H1 (cell line): ENCODE measurements around the gene KCNA10. TPM values are rescaled to one million over a fixed set of nuclear protein-coding genes. Genes with fewer than 3 reads are reported as not detected.

Source experiments
- BCL11A ChIP-seq, 2 experiments: IDR thresholded peaks; one replicate each; pipeline ENCODE4 v1.6.1; 2011; ENCODE audit warnings: low read depth in 2 of 2, low read length in 2 of 2, mild to moderate bottlenecking in 2 of 2
- EZH2 ChIP-seq: fragments of 200-600 bp; sonication (generic); IDR thresholded peaks from 2 replicates; pipeline ENCODE4 v1.7.1; 2012; ENCODE audit warnings: low read depth, mild to moderate bottlenecking, moderate library complexity, low read length, inconsistent platforms; ENCODE audit not compliant: severe bottlenecking
- NANOG ChIP-seq: IDR thresholded peaks from 2 replicates; pipeline ENCODE4 v1.6.1; 2011; ENCODE audit warnings: low read length, low read depth, mild to moderate bottlenecking, inconsistent platforms; ENCODE audit not compliant: insufficient read depth, poor library complexity, severe bottlenecking
- SIN3A ChIP-seq, 2 experiments: IDR thresholded peaks in 1 of 2; conservative IDR thresholded peaks in 1 of 2; 2 replicates each; pipeline ENCODE4 v1.6.1; 2011 to 2012; ENCODE audit warnings: low read length in 2 of 2, improper control_type of control experiment in 1 of 2, low read depth in 1 of 2, mild to moderate bottlenecking in 1 of 2
- ZNF274 ChIP-seq: IDR thresholded peaks from 2 replicates; pipeline ENCODE4 v1.7.0; 2012; ENCODE audit warnings: low read length, borderline replicate concordance; ENCODE audit errors: extremely low read depth
- polyA plus RNA-seq, 7 experiments: library from polyadenylated mRNA; depleted of rRNA in 3 of 7; stranded (reverse) in 5 of 7; unstranded in 2 of 7; fragments of >200 nt in 5 of 7; fragments of 200-250 nt in 2 of 7; gene quantifications; 1 replicate in 5 of 7; 2 replicates in 1 of 7; 4 replicates in 1 of 7; pipeline versions ENCODE4 v1.2.1 to v1.2.3, GENCODE V29; 2011 to 2013; ENCODE audit warnings: missing spikeins in 2 of 7, mixed read lengths in 2 of 7
- total RNA-seq: library from RNA; stranded (reverse); fragmentation: NEBNext Ultra II Directional; extraction: Animal tissue kit (Norgen Biotek cat#: 25700); gene quantifications from 2 replicates; pipeline ENCODE4 v1.2.1, GENCODE V29; 2021
- TF ChIP-seq, protein P1 (sequence below): fragments of 300-600 bp; sonication (generic); IDR thresholded peaks from 2 replicates; pipeline ENCODE4 v1.7.1; 2012; ENCODE audit warnings: low read length, moderate library complexity, mild to moderate bottlenecking, inconsistent platforms; ENCODE audit not compliant: insufficient replicate concordance

Gene KCNA10
- total and polyA plus RNA-seq, 2 of the 8 experiments (the other 6 are each of a cell fraction or from before 2014, with no cell fraction given): not detected

DNA sequence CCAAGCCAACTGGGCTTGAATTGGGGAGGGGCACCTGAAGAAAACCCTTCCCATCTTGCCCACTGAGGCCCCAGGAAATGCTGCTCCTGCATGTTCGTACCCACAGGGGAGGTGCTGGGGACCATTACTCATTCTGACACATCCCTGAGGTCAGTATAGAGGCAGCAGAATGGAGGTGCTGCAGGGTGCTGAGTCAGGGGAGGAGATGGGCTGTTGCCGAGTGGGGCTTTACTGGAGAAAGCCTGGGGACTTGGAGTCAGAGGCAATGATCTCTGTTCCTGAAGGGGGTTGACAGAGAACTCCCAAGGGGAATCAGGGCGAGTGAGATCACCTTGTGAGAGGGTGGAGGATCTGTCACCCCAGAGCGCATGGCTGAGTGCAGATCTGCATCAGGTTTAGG is 40.2 kb upstream of the KCNA10 start (continued):
- TF ChIP-seq, protein P1, sequence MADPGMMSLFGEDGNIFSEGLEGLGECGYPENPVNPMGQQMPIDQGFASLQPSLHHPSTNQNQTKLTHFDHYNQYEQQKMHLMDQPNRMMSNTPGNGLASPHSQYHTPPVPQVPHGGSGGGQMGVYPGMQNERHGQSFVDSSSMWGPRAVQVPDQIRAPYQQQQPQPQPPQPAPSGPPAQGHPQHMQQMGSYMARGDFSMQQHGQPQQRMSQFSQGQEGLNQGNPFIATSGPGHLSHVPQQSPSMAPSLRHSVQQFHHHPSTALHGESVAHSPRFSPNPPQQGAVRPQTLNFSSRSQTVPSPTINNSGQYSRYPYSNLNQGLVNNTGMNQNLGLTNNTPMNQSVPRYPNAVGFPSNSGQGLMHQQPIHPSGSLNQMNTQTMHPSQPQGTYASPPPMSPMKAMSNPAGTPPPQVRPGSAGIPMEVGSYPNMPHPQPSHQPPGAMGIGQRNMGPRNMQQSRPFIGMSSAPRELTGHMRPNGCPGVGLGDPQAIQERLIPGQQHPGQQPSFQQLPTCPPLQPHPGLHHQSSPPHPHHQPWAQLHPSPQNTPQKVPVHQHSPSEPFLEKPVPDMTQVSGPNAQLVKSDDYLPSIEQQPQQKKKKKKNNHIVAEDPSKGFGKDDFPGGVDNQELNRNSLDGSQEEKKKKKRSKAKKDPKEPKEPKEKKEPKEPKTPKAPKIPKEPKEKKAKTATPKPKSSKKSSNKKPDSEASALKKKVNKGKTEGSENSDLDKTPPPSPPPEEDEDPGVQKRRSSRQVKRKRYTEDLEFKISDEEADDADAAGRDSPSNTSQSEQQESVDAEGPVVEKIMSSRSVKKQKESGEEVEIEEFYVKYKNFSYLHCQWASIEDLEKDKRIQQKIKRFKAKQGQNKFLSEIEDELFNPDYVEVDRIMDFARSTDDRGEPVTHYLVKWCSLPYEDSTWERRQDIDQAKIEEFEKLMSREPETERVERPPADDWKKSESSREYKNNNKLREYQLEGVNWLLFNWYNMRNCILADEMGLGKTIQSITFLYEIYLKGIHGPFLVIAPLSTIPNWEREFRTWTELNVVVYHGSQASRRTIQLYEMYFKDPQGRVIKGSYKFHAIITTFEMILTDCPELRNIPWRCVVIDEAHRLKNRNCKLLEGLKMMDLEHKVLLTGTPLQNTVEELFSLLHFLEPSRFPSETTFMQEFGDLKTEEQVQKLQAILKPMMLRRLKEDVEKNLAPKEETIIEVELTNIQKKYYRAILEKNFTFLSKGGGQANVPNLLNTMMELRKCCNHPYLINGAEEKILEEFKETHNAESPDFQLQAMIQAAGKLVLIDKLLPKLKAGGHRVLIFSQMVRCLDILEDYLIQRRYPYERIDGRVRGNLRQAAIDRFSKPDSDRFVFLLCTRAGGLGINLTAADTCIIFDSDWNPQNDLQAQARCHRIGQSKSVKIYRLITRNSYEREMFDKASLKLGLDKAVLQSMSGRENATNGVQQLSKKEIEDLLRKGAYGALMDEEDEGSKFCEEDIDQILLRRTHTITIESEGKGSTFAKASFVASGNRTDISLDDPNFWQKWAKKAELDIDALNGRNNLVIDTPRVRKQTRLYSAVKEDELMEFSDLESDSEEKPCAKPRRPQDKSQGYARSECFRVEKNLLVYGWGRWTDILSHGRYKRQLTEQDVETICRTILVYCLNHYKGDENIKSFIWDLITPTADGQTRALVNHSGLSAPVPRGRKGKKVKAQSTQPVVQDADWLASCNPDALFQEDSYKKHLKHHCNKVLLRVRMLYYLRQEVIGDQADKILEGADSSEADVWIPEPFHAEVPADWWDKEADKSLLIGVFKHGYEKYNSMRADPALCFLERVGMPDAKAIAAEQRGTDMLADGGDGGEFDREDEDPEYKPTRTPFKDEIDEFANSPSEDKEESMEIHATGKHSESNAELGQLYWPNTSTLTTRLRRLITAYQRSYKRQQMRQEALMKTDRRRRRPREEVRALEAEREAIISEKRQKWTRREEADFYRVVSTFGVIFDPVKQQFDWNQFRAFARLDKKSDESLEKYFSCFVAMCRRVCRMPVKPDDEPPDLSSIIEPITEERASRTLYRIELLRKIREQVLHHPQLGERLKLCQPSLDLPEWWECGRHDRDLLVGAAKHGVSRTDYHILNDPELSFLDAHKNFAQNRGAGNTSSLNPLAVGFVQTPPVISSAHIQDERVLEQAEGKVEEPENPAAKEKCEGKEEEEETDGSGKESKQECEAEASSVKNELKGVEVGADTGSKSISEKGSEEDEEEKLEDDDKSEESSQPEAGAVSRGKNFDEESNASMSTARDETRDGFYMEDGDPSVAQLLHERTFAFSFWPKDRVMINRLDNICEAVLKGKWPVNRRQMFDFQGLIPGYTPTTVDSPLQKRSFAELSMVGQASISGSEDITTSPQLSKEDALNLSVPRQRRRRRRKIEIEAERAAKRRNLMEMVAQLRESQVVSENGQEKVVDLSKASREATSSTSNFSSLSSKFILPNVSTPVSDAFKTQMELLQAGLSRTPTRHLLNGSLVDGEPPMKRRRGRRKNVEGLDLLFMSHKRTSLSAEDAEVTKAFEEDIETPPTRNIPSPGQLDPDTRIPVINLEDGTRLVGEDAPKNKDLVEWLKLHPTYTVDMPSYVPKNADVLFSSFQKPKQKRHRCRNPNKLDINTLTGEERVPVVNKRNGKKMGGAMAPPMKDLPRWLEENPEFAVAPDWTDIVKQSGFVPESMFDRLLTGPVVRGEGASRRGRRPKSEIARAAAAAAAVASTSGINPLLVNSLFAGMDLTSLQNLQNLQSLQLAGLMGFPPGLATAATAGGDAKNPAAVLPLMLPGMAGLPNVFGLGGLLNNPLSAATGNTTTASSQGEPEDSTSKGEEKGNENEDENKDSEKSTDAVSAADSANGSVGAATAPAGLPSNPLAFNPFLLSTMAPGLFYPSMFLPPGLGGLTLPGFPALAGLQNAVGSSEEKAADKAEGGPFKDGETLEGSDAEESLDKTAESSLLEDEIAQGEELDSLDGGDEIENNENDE: no peak
- TF ChIP-seq BCL11A (IDR thresholded peaks at IDR 0.05; ENCODE audit: low read depth in 2 of 2, low read length in 2 of 2): no peak
- TF ChIP-seq NANOG: no peak
- no peak for TF ChIP-seq EZH2
- no peak for TF ChIP-seq SIN3A (conservative IDR thresholded peaks at IDR 0.05 in 1 of 2, IDR thresholded peaks at IDR 0.05 in 1 of 2; ENCODE audit: low read depth in 1 of 2, low read length in 2 of 2)
- no peak for TF ChIP-seq ZNF274
